Measurements from ENCODE around the gene PRICKLE3.

GRCh38 chrX:49203536-49203935 is 17.4 kb upstream of the PRICKLE3 start:
- TF ChIP-seq CTCF (IDR thresholded peaks at IDR 0.05): no peak
- TF ChIP-seq EP300 (IDR thresholded peaks at IDR 0.05): no peak
- TF ChIP-seq POLR2A (IDR thresholded peaks at IDR 0.05): no peak
